HS-5 (cell line): ENCODE measurements around the gene THBS1.

Source experiments
- DNase-seq: peaks from one replicate; pipeline ENCODE4 v3.0.0-alpha.2; 2012; ENCODE audit warnings: low read depth

The THBS1 gene

DNA sequence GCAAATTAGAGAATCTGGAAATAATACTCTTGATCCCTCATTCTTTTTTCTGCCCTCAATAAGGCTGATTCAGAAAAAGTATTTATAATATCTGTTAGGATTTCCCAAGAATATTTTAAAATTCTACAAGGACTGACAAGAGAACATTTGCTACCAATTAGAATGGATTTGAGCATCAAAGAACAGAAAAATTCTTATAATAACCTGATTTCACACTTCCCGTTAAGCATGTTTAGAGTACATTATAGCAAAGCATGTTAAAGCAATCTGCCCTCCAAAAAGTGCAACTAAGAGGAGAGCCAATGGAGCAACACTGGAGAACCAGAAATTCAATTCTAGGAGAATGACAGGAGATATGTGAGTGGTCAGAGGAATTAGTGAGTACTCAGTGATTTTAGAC lies 57.2 kb downstream of the THBS1 start:
- DNase-seq = no peak

DNA sequence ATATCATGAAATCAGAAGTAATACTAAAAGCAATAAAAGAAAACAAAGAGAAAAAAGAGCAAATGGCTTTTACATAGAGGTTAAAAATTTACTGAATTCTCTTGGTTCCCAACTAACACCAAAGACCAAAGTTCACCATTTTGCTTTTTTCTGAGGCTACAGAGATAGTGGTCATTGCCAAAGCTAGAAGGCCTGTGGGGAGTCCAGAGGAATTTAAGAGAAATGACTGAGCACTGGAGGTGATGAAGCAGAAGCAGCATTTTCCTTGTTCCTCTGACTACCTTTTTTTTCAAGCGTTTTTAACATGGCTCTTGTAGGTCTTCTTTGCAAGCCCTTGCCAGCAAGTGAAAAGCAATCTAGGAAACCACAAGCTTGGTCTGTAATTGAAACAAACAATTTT lies 58.2 kb downstream of the THBS1 start:
- no peak for DNase-seq

DNA sequence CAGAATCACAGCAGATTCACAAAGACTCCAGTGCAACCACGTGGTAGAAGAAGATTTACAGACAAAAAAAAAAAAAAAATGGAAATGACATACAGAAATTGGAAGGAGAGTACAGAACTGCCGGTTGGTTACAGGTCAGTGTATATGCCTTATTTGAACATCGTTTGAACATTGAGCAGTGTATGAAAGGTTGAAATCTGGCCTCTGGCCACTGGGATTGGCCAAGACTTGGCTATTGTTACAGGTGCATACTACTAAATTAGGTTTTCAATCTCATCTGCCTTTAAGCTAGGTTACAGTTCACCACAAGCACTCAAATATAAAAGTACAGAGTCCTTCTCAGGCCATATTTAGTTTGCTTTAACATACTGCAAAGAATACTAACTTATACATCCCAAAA lies 59.8 kb downstream of the THBS1 start:
- no peak for DNase-seq

DNA sequence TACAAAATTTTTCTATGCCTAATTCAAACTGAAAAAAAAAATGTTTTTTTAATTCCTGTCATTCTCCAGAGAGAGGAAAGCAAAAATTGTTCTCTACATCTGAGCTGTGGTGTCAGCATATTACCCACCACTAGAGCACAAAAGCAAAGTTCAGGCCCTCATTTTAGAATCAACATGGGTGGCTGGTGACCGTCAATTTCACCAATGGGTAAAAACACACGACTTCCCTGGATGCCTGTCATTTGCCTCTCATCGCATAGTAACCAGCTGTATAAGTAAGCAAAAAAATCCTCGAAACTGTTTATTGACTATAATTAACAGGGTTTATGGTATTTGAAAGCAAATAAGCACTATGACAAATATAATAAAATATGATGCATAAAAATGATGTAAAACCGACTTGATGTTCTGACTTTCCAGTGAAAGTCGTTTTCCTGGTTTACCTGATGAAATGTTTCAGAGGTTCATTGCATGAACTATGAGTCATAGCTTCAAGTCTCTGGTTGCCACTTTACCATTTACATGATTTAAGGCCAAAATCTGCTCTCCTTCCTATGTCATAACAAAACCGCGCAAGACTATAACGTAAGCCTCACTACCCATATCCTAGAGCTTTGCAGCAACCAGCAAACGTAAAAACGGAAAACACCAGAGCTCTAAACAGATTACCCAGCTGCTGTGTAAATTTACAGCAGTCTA lies 60.5 kb downstream of the THBS1 start:
- DNase-seq = no peak

DNA sequence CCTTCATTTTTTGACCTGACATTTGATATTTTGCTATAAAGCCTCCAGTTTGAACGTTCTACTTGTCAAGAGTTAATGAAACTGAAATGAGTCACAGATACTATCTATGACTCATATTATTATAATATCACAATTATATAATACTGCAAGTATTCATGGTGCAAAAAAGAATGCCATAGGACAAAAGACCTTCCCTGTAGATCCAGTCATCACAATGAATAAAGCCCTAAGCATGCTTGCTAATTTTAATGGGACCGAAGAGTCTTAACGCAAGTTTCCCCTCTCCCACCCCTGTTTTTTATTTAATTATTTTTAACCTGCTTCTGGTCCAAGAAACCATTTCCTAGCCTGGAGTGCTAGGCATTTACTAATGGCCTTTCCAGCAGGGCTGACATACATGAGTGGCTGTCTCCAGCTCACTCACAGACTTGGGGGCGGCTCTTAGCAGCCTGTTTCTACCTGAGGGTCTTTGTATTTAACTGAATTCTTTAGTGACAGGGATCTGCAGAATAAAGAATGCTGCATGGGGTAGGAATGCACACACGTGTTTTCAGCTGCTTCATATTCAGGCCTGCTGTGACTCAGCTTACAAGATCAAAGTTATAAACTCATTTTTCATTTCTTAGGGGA lies 61.2 kb downstream of the THBS1 start:
- DNase-seq = peak; percentile 30

DNA sequence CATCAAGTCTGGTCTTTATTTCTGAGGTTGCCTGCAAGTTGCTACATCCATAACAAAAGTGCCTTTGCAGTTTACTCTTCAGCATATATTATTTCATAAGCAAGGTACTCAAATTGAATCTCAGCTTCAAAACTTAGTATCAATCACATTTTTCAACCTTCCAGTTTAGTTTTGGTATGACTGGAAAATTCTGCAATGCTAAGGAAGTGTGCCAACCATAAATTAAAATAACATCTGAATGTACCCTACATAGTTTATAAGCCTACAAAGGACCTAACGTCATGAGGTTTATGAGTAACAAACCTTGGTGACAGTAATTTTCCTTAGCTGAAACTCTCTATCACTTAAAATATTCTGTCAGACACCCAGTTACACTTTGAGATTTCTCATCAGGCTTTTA lies 62.8 kb downstream of the THBS1 start:
- DNase-seq = no peak

DNA sequence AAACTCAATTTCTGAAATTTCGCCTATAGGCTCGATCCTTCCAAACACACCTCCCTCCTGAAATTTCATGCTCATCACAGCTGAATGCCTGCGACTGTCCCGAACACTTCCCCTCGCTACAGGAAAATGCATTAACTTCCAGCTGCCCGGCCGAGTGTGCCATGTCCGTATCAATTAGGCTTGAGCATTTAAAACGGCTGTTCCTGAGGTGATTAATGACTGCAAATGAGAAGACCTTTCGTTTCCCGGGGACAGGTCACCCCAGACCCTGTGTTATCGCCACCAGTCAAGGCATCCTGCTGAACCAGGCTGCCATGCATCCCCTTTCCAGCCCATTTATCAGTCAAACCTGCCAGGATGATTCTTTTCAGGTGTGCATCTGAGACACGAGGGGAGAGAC lies 63.3 kb downstream of the THBS1 start:
- no peak for DNase-seq

DNA sequence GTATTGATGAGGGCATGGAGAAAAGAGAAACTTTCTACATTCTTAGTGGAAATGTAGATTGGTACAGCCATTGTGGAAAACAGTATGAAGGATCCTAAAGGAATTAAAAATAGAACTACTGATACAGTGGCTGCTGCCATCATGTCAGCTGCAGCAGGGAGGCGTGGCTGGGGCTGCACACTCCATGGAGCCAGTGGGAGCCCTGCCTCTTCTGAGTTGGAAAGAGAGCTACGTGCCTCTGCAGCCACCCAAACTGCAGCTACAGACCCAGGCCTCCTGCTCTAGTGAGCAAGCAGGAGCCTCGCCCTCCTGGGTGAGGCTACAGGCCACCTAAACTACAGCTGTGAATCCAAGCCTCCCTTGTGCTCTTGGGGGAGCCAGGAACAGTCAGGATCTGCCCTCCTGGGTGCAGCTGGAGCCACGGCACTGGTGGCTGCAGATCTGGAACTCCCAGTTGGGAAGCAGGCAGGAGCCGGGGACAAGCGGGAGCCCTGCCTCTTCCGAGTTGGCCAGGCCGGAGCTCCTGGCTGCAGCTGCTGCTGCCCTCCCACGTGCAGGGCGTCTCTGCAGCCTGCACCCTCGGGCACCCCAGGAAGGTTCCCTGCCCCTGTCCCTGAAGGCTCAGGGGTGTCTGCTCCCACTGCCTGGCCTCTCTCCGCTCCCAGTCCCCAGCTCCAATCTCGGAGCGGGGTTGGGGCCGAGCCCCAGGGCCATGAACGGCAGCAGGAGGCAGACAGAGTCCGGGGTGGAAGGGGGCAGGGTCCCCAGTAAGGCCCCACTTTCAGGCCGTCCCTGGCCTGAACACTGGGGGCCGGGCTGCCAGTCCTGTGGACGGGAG lies 64.5 kb downstream of the THBS1 start:
- no peak for DNase-seq

DNA sequence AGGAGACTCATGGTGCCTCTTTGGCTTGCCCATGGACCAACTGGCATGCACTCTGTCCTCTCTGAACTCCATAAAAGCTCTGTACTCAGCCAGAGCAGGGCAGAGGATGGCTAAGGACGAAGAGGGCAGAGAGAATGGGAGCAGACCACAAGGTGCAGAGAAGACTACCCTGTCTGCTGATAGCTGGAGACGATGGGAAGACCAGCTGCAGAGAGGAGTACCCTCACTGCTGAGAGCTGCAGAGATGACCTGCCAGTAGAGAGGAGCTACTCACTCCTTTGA lies 65.0 kb downstream of the THBS1 start:
- no peak for DNase-seq

DNA sequence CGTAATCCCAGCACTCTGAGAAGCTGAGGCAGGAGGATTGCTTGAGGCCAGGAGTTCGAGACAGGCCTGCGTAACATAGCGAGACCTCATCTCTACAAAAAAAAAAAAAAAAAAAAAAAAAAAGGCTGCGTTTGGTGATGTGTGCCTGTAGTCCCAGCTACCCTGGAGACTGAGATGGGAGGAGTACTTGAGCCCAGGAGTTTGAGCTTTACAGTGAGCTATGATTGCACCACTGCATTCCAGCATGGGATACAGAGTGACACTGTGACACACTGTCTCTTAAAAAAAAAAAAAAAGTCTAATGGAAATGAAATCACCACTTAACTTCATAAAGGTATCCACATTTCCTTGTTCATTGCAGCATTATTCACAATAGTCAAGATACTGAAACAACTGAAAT lies 65.5 kb downstream of the THBS1 start:
- DNase-seq = no peak
